ENCODE measurements around the gene RPS24. TPM values are rescaled to one million over a fixed set of nuclear protein-coding genes. Genes with fewer than 3 reads are reported as not detected.

Gene RPS24
- total and polyA plus RNA-seq, 2 of the 8 experiments (the other 6 are each of a cell fraction or from before 2014, with no cell fraction given), result 2,128 to 3,943 TPM

GRCh38 chr10:78023741-78024140 lies 9.9 kb upstream of the RPS24 start:
- H2BK15ac ChIP-seq (ENCODE audit: low read length), result no peak overlapping the region
- no peak overlapping the region for H3K9ac ChIP-seq (replicated peaks in 1 of 4; ENCODE audit: extremely low read depth in 1 of 4, low read depth in 3 of 4, low read length in 3 of 4)
- no peak overlapping the region for H4K91ac ChIP-seq (replicated peaks; ENCODE audit: insufficient read length, low read length)
- WGBS, 2 experiments (ENCODE audit: extremely low coverage in 1 of 2, insufficient coverage in 1 of 2, insufficient read length in 1 of 2, insufficient replicate concordance in 2 of 2, low coverage in 1 of 2, low lambda C conversion rate in 2 of 2, missing lambda C conversion rate in 1 of 2), result 75% methylated on average over 3 of the region's 3 CpGs; no CpG with 5 or more reads in 1 of the 2 experiments
- CTCF ChIA-PET (ENCODE audit: partially characterized antibody), result no interaction called here
- DNase-seq (ENCODE audit: low read depth in 1 of 2, low spot score in 2 of 2) (no peak), FAIRE-seq (no peak)
- H2BK120ac ChIP-seq (replicated peaks; ENCODE audit: low read depth, low read length), result no peak overlapping the region
- no peak overlapping the region for H4K8ac ChIP-seq (ENCODE audit: extremely low read depth, insufficient read depth, low read length)
- H3K4me1 ChIP-seq (replicated peaks in 1 of 4; ENCODE audit: control insufficient read depth in 3 of 4, insufficient read depth in 4 of 4, low read length in 3 of 4), result no peaks in the 10 kb centered on the region
- H2AK5ac ChIP-seq (ENCODE audit: low read depth, low read length), result no peak overlapping the region
- H3K18ac ChIP-seq (ENCODE audit: extremely low read depth, low read length), result no peak overlapping the region
- no peak overlapping the region for H3K27ac ChIP-seq (ENCODE audit: low read depth, low read length)
- POLR2A ChIA-PET (ENCODE audit: partially characterized antibody), result no interaction called here
- no peak overlapping the region for H2AFZ ChIP-seq (ENCODE audit: low read length)
- H3K4ac ChIP-seq (replicated peaks; ENCODE audit: insufficient read length, low read depth, low read length), result no peak overlapping the region
- no peaks in the 10 kb centered on the region for H3K27me3 ChIP-seq (replicated peaks in 1 of 4; ENCODE audit: control insufficient read depth in 3 of 4, extremely low read depth in 1 of 4, insufficient read depth in 3 of 4, low read length in 3 of 4)
- no peak overlapping the region for H4K5ac ChIP-seq (ENCODE audit: insufficient read length, low read depth, low read length)
- H3K23me2 ChIP-seq (ENCODE audit: low read depth, low read length), result peaks cover 2% of the 10 kb centered on the region; the same call in 1 of the 2 replicates
- no peak overlapping the region for H3K4me2 ChIP-seq (ENCODE audit: insufficient read depth in 1 of 2, low read depth in 2 of 2, low read length in 2 of 2)
- no peaks in the 10 kb centered on the region for H3K9me3 ChIP-seq (ENCODE audit: insufficient read depth in 2 of 2, low read depth in 1 of 2, low read length in 1 of 2)
- peaks cover 9% of the 10 kb centered on the region; the same call in 1 of the 2 replicates for H3K79me1 ChIP-seq (ENCODE audit: low read depth, low read length)
- no peak overlapping the region for H3K14ac ChIP-seq (ENCODE audit: insufficient read length)
- H3K79me2 ChIP-seq (ENCODE audit: control insufficient read depth in 1 of 2, insufficient read depth in 2 of 2, low read length in 2 of 2), result peaks cover 8 to 25% of the 10 kb centered on the region in 2 experiments
- H3K23ac ChIP-seq (ENCODE audit: insufficient read length), result no peak overlapping the region
- H3K36me3 ChIP-seq (ENCODE audit: control insufficient read depth in 2 of 4, insufficient read depth in 4 of 4, low read length in 3 of 4), result peaks cover 49 to 73% (median 69%) of the 10 kb centered on the region in 4 experiments
- peaks cover 0 to 11% of the 10 kb centered on the region in 2 experiments for H4K20me1 ChIP-seq (replicated peaks in 1 of 2; ENCODE audit: control insufficient read depth in 1 of 2, insufficient read depth in 2 of 2, low read length in 2 of 2)
- no peak overlapping the region for H2BK20ac ChIP-seq (ENCODE audit: low read length)
- no peak overlapping the region for H2BK12ac ChIP-seq (ENCODE audit: low read depth, low read length)
- no peak overlapping the region for H3K56ac ChIP-seq (replicated peaks; ENCODE audit: insufficient read length, low read depth, low read length)
- H3K4me3 ChIP-seq (ENCODE audit: extremely low read depth in 1 of 4, insufficient read depth in 2 of 4, low read depth in 3 of 4, low read length in 4 of 4), result no peak overlapping the region
- no peak overlapping the region for H2BK5ac ChIP-seq (ENCODE audit: low read depth, low read length)
- TF ChIP-seq CTCF (IDR thresholded peaks at IDR 0.05; ENCODE audit: control extremely low read depth in 1 of 3, insufficient read depth in 1 of 3, low read depth in 1 of 3, low read length in 3 of 3) (no peak), EGR1 (IDR thresholded peaks at IDR 0.05; ENCODE audit: borderline replicate concordance, low read depth, low read length) (no peak), SP4 (IDR thresholded peaks at IDR 0.05; ENCODE audit: low read length) (no peak), MAFK (IDR thresholded peaks at IDR 0.05; ENCODE audit: low read depth, low read length) (no peak), SIRT6 (IDR thresholded peaks at IDR 0.05; ENCODE audit: low read length) (no peak), TEAD4 (IDR thresholded peaks at IDR 0.05; ENCODE audit: low read depth, low read length) (no peak), ATF2 (IDR thresholded peaks at IDR 0.05; ENCODE audit: low read length) (no peak), GABPA (IDR thresholded peaks at IDR 0.05; ENCODE audit: borderline replicate concordance, insufficient read depth, low read length) (no peak), YY1 (IDR thresholded peaks at IDR 0.05; ENCODE audit: low read depth, low read length) (no peak), RAD21 (IDR thresholded peaks at IDR 0.05 in 1 of 2, conservative IDR thresholded peaks at IDR 0.05 in 1 of 2; ENCODE audit: low read depth in 2 of 2, low read length in 2 of 2) (no peak)
